Stimulated activated CD4-positive, alpha-beta T cell treated with anti-CD3 and anti-CD28 coated beads, Interleukin-4, amount 100 ng/mL, for 24 hours (primary cell): ENCODE measurements around the gene PIP4K2A.

ENCODE experiments used
- DNase-seq: peaks from one replicate; pipeline ENCODE4 v3.0.0-alpha.2; 2020

PIP4K2A gene

GRCh38 chr10:22634093-22634492, 80.3 kb downstream of the PIP4K2A start:
- no peak for DNase-seq

DNA sequence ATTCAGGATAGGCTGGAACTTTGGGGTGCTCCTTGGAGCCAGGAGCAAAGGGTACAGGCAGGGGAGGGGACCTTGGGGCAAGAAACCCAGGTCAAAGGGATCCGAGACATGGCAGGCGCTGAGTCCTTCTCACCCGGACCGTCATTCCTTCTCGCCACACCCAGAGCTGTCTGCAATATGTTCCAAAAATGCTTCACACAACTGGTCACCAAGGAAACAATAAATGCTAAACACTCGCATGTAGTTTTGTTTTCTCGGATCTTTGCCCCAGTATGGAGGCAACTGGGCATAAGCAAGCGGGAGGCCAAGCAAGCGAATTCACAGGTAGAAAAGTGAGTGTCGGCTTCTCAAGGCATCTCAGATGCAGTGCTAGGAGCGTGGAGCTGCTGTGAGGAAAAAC, 80.8 kb downstream of the PIP4K2A start:
- DNase-seq = no peak

GRCh38 chr10:22633106-22633505, 81.3 kb downstream of the PIP4K2A start:
- no peak for DNase-seq

DNA sequence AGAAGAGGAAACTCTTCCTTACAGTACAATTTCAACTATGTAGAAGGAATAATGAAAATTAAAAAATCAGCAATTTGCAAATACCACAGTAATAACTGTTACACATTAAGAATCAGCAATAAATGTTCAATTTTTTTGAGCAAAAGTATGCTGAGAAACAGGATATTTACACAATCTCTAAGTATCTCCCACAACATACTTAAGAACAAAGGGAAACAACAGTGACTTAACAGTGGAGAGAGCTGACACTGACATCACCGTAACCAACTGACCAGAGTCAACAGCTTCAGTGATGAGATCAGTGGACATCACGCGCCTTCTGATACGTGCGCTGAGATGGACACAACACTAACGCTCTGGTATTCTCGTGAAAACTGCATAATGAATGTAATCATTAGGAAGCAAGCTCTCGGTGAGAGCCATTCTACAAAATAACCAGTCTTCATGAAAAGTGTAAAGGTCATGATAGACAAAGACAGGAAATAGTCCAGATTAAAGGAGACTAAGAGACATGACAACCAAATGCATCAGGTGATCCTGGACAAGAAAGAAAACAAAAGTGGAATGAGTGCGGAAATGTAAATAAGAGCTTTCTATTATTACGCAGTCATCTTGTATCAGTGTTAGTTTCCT, 82.6 kb downstream of the PIP4K2A start:
- no peak for DNase-seq

GRCh38 chr10:22631185-22631584, 83.2 kb downstream of the PIP4K2A start:
- no peak for DNase-seq

DNA sequence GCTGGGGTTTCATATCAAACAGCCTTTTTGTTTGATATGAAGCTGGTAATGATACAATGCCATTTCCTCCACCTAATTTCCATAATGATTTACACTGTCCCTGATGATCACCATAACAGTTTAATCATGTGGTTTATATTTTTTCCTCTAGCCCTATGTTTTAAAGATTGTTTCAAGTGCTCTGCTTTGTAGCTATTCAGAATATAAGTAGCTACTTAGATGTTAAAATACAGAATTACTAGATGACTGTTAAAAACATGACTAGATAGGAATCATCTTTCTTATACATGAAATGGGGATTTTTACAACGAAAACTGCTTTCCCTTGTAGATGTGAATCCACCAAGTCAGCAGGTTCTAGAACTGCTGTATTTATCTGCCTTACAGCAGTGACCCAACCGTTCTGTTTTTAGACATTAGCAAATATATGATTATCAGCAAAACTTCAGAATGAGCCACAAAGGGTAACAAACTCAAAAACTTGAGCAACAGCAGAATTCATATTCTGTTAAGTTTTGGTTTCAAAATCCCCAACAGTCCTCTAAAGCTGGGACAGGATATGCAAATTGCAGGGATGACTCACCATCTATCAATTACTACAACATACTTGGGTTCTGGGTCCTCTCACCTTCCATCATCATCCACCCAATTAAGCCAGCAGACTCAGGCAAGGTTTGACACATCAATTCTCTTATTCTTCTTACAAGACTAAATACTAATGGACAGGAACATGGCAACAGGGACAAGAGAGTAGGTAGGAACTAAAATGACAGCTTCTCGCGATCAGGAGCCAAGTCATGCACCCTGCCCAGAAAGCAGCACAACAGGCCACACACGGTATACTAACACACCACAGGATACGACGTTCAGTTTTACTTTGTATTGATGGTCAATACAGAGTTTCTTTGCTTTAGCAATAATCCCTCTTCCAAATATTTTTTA, 83.9 kb downstream of the PIP4K2A start:
- peak; percentile 72 for DNase-seq

DNA sequence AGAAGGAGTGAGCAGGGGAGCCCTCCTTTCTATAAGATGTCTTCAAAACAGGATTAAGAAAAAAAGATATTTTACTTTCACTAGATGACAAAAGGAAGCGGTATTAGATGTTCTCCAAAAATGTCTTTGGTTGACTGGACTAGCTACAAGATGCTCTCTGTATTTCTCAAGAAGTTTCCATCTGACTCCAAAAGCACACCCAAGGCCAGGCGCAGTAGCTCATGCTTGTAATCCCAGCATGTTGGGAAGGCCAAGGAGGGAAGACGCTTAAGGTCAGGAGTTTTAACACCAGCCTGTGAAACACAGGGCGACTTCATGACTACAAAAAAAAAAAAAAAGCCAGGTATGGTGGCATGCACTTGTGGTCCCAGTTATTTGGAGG, 84.5 kb downstream of the PIP4K2A start:
- peak; percentile 57 for DNase-seq

DNA sequence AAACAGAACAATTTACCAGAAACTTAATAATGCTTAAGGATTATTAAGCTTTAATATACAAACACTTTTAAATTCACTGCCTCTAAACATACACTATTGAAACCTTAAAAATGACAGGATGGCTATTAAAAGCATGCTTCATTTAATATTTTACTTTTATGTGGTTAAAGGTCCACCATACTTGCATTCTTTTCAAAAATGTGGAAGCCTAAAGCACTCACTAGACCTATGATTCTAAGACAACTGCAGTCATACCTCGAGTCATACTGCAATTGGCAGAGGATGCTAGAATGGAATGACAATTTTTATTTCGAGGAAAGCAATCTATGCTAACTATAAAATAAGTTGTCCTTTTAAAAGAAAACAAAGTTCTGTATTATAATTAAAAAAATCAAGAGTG, 85.3 kb downstream of the PIP4K2A start:
- DNase-seq = no peak

GRCh38 chr10:22628309-22628708, 86.1 kb downstream of the PIP4K2A start:
- DNase-seq = no peak

GRCh38 chr10:22626784-22627183, 87.6 kb downstream of the PIP4K2A start:
- DNase-seq = no peak

DNA sequence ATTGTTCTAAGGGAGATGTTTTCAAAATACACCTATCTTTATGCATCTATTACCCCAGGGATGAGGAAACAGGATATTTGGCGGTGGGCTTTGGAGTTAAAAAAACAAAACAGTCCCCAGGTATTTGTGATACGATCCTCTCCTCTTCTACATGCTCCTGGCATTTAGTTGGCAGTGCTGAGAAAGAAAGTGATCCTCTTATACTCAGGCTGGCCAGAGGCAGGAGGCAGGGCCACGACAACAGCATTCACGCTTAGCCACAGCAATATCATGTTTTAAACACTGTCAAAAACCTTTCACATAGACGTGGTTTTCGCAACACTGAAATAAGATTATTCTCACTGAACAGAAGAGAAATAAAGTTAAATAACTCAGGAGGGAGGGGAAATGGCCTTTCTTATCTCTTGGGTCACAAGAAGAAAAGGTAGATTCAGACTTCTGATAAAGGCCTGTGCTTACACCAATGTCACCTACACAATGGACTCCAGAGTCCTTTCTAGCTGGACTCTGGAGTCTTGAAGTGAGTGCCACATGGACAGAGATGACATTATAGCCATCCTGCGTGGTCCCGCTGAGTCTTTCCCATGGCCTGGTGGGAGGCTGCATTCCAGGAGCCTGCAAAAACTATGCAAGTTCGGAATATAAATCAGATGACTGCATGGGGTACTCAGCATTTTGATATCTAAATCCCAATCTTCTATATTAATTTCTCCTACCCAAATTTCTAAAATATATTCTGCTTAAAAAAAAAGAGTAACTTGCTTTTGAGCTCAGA, 88.7 kb downstream of the PIP4K2A start:
- DNase-seq = no peak

DNA sequence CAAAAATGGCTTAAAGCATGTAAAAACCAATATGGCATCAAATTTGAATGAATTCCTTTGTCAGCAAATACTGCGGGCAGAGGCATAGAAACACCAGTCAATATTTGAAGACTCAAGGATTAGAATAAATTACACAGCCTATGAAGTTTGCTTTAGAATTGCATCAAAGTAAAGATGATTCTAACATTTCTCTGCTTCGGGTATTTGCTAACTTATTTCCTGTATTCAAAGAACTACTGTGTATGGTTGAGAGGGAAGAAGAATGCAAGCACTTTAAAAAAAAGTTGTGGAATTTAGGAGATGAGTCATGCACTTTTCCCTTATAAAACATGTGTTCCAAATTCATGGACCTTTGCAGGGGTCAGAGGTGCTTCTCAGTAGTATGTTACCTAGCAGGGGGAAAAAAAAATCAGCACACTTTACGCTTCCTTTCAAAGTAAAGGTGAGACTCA, 90.1 kb downstream of the PIP4K2A start:
- no peak for DNase-seq

DNA sequence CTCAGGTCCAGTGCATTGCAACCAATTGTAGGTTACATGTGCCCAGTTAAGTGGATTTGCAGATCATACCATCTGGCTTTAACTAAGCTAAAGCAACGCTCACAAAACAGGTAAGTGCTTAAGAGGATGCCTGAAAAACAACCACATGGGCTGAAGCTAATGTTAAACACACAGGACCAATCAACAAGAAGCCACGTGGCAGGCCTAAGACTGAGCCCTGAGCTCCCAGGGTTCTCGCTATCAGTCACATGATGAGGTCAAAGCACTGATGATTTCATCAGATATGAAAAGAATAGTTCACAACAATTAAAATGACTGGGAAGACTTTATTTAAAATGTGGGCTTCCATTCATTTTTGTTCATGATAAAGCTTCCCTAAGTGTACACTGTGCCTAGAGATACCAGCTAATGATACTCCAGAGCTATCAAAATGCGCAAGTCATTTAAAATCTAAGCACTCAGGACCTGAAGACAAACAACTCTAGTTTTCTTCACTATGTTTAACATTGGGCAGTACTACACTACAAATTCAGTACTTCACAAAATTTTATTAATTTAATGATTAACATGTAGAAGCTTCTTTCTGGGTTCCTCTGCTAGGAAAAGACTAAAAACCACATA, 90.6 kb downstream of the PIP4K2A start:
- no peak for DNase-seq

DNA sequence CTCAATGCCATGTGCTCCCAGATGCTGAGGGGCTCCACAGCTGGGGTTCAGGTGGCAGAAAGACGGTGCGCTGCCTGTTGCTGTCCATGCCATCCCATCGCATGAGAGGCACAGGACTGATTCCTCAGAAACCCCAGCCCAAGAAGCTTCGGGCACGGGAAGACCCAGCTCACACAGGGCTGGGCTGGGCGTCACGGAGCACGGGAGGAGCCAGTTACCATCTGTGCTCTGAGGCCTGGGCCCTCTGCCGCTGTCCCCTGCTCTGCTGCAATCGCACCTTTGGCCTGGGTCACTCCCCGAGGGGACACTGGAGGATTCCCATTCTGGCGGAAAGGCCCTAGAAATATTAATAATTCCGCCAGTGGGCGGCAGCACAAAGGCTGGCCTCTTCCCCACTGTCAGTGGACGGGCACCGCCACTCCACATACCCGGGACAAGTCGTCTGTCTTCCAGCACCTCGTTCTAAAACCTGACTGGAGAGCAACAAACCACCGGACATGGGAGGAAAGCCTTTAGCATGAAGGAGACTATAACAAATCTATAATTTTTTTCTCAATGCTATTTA, 92.1 kb downstream of the PIP4K2A start:
- DNase-seq = no peak

GRCh38 chr10:22621726-22622125, 92.7 kb downstream of the PIP4K2A start:
- no peak for DNase-seq

DNA sequence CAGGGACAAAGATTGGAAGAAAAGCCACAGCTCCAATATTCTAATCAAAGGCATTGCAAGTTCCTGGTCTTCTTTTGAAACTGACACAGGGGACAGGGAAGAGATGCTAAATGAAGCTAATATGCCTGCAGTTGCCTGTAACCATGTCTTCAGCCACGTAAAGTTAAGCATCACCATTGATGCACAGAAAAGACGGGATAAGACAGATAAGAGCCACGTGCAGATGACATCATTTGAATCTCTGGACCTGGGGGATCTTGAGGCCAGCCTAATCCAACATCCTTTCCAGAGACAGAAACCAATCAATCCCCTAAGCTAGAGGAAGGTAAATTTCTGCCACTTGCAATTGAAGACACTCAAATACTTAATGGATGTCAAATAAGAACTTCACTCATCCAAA, 93.4 kb downstream of the PIP4K2A start:
- no peak for DNase-seq

DNA sequence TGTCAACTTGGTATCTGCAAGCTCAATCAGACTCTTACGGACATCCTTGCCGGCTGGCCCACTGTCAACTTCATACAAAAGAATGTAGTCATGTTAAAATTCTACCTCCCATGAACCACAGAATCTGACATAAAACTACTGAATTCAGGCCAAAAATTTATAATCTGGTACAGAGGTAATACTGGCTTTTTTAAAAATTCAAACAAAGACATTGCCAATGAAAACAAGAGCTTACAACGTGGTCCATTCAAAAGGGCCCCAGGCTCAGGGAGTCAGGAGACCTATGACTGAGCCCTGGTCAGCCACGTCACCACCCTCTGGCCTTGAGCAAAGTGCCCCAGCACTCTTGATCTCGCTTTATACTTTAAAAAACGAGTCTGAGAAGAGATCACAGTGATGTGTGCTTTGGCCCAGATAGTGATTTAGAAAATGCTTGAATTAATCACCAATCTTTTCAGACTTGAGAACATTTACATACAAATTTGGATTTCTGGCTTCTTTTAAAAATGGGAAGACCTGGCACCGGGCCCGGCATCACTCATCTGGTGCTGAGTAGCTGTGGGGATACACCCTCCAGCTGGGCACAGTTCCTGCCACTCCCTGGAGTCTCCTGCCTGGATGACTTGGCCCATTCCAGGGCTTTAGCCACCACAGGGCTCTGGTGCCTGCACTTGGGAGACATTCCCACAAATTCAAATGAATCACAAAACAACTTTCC, 94.1 kb downstream of the PIP4K2A start:
- DNase-seq = no peak

DNA sequence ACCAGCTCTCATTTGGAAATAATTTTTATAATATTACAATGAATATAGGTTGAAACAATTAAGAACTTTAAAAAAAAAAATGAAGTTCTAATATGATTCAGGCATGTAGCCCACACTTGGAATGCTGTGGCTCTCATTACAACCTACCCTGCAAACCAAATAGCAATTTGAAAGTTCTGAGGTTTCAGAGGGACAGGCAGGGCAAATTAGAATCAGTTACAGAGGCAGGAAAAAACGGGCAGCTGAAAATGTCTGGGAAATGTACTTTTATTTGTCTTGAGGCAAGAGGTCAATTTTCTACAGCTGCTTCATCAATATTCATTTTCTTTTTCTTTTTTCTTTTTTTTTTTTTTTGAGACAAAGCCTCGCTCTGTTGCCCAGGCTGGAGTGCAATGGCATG, 95.3 kb downstream of the PIP4K2A start:
- DNase-seq = no peak

DNA sequence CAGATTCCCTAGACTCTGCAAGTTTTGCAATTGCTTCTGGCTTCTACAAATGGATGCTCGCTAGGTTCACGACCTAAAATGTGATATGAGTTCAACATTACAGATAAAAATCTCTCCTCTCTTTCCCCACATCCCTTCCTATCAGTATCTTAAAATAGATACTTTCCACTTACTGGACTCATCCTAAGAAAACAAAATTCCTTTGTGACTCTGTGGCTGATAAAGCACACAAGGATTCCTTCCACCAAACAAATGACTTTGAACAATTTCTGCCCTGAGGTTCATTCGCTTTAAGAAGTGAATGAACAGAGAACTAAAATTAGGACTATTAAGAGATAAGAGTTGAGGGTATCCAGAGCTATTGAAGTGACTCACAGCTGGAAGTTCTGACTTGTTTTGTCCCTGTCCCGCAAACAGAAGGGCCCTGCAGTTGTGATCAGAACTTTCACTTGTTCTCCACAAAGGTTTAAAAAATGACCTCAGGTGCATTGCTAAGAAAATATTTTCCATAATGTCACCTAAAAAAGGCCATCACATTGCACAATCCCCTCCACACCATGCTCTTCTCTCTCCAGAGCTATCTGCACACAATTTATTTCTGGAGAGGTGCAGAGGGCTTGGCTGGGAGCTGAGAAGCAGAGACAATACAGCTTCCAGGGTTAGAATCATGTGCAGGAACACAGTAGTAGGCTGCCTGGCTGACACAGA, 96.1 kb downstream of the PIP4K2A start:
- DNase-seq = no peak

- no peak for DNase-seq
Measured at GRCh38 chr10:22617516-22617915, 96.9 kb downstream of the PIP4K2A start.

GRCh38 chr10:22617051-22617450, 97.3 kb downstream of the PIP4K2A start:
- DNase-seq = no peak
